ENCODE data around the gene BCAP31.

DNA sequence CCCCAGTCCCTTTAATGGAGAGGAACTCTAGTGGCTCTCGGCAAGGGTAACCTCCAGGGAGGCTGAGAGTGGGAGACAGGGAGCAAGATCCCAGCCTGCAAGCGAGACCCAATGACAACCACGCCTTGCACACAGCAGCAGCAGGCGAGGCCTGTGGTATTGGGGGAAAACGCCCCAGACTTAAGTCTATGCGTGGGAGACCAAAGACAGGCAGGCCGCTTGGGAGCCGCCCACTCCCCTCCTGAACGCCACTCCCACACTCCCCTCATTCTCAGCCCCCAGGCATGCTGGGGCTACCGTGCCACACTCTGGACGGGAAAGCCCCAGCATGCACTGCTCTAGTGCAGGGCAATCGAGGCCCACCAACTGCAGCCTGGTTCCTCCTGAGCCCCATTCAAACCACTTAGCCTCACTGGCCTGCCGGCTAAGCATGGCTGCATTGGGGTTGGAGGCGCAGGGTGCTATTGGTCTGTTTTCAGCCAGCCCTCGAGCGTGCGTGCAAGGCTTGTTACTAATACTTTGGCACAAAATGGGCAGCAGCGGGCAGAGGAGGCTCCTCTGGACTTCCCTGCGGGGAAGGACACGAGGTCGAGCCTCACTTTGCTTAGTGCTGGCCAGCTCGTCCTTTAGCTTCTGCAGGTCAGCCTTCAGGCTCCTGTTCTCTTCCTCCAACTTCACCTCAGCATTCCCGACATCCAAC lies 21.7 kb downstream of the BCAP31 start:
- TF ChIP-seq, protein P1, sequence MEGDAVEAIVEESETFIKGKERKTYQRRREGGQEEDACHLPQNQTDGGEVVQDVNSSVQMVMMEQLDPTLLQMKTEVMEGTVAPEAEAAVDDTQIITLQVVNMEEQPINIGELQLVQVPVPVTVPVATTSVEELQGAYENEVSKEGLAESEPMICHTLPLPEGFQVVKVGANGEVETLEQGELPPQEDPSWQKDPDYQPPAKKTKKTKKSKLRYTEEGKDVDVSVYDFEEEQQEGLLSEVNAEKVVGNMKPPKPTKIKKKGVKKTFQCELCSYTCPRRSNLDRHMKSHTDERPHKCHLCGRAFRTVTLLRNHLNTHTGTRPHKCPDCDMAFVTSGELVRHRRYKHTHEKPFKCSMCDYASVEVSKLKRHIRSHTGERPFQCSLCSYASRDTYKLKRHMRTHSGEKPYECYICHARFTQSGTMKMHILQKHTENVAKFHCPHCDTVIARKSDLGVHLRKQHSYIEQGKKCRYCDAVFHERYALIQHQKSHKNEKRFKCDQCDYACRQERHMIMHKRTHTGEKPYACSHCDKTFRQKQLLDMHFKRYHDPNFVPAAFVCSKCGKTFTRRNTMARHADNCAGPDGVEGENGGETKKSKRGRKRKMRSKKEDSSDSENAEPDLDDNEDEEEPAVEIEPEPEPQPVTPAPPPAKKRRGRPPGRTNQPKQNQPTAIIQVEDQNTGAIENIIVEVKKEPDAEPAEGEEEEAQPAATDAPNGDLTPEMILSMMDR (IDR thresholded peaks at IDR 0.05; ENCODE audit: low read depth, low read length), result no peak
- TF ChIP-seq POLR2A (IDR thresholded peaks at IDR 0.05; ENCODE audit: extremely low read depth, insufficient read length), result no peak
